Amniotic stem cell (primary cell): ENCODE measurements around the gene OPCML.

Experiments used
- DNase-seq: peaks from one replicate; lab custom pipeline; 2025; lab: John Stamatoyannopoulos, UW

Gene OPCML

GRCh38 chr11:132742929-132743328 lies 789.4 kb downstream of the OPCML start:
- DNase-seq = no peak

GRCh38 chr11:132734217-132734616 lies 798.1 kb downstream of the OPCML start:
- DNase-seq = no peak

GRCh38 chr11:132728026-132728425 lies 804.3 kb downstream of the OPCML start:
- DNase-seq = no peak

GRCh38 chr11:132721526-132721925 lies 810.8 kb downstream of the OPCML start:
- DNase-seq = no peak

- DNase-seq = no peak
Measured at GRCh38 chr11:132719684-132720083, 812.6 kb downstream of the OPCML start.

GRCh38 chr11:132718711-132719671 lies 813.3 kb downstream of the OPCML start:
- no peak for DNase-seq

GRCh38 chr11:132717824-132718223 lies 814.5 kb downstream of the OPCML start:
- DNase-seq = no peak

GRCh38 chr11:132716037-132716436 lies 816.3 kb downstream of the OPCML start:
- DNase-seq = no peak

- DNase-seq = no peak
Measured at GRCh38 chr11:132714859-132715440, 817.4 kb downstream of the OPCML start.

GRCh38 chr11:132712466-132712865 lies 819.8 kb downstream of the OPCML start:
- no peak for DNase-seq

GRCh38 chr11:132704781-132705375 lies 827.4 kb downstream of the OPCML start:
- DNase-seq = no peak

- DNase-seq = no peak
Measured at GRCh38 chr11:132692891-132693290, 839.4 kb downstream of the OPCML start.

GRCh38 chr11:132691848-132692550 lies 840.3 kb downstream of the OPCML start:
- no peak for DNase-seq

GRCh38 chr11:132686886-132687285 lies 845.4 kb downstream of the OPCML start:
- no peak for DNase-seq

- DNase-seq = peak; percentile 39
Measured at GRCh38 chr11:132685174-132685611, 847.1 kb downstream of the OPCML start.

GRCh38 chr11:132683602-132684001 lies 848.7 kb downstream of the OPCML start:
- DNase-seq = no peak

- no peak for DNase-seq
Measured at GRCh38 chr11:132681971-132682370, 850.3 kb downstream of the OPCML start.

GRCh38 chr11:132680584-132680983 lies 851.7 kb downstream of the OPCML start:
- DNase-seq = no peak

- no peak for DNase-seq
Measured at GRCh38 chr11:132674151-132674550, 858.1 kb downstream of the OPCML start.

- no peak for DNase-seq
Measured at GRCh38 chr11:132671851-132672370, 860.4 kb downstream of the OPCML start.

GRCh38 chr11:132670921-132671675 lies 861.2 kb downstream of the OPCML start:
- DNase-seq = no peak
